MM.1S (cell line): Measurements from ENCODE around the gene STS.

Experiments used
- CTCF ChIP-seq: fragments of 300-600 bp; sonication (generic); IDR thresholded peaks from 2 replicates; pipeline ENCODE4 v1.5.1; 2016; ENCODE audit warnings: antibody characterized with exemption, low read length, mixed read lengths
- EZH2phosphoT487 ChIP-seq: fragments of 300-600 bp; sonication (generic); IDR thresholded peaks from 2 replicates; pipeline ENCODE4 v1.6.1; 2018; ENCODE audit warnings: antibody characterized with exemption, low read length

- no peak for TF ChIP-seq CTCF
- TF ChIP-seq EZH2phosphoT487: no peak
Measured at GRCh38 chrX:7192871-7193270, 45.4 kb downstream of the STS start.
